Embryonic facial prominence (tissue), 1 donor: ENCODE measurements around the gene ESR2.

Source experiments
- DNase-seq: peaks from one replicate; pipeline ENCODE4 v3.0.0-alpha.2; 2016; ENCODE audit errors: extremely low spot score

The ESR2 gene

GRCh38 chr14:64266239-64266638 is 27.9 kb downstream of the ESR2 start:
- no peak for DNase-seq

GRCh38 chr14:64265222-64265621 is 28.9 kb downstream of the ESR2 start:
- DNase-seq: no peak

- no peak for DNase-seq
Measured at GRCh38 chr14:64260418-64260817, 33.8 kb downstream of the ESR2 start.

GRCh38 chr14:64255756-64256155 is 38.4 kb downstream of the ESR2 start:
- DNase-seq: no peak

- no peak for DNase-seq
Measured at GRCh38 chr14:64253672-64254071, 40.5 kb downstream of the ESR2 start.

- DNase-seq: no peak
Measured at GRCh38 chr14:64249363-64249762, 44.8 kb downstream of the ESR2 start.

GRCh38 chr14:64248689-64249088 is 45.5 kb downstream of the ESR2 start:
- no peak for DNase-seq

- no peak for DNase-seq
Measured at GRCh38 chr14:64247195-64247594, 47.0 kb downstream of the ESR2 start.

GRCh38 chr14:64246688-64247087 is 47.5 kb downstream of the ESR2 start:
- DNase-seq: no peak

GRCh38 chr14:64245491-64245890 is 48.7 kb downstream of the ESR2 start:
- DNase-seq: no peak

- no peak for DNase-seq
Measured at GRCh38 chr14:64244279-64244678, 49.9 kb downstream of the ESR2 start.

GRCh38 chr14:64238631-64239030 is 55.5 kb downstream of the ESR2 start:
- DNase-seq: no peak

GRCh38 chr14:64238049-64238448 is 56.1 kb downstream of the ESR2 start:
- no peak for DNase-seq

- no peak for DNase-seq
Measured at GRCh38 chr14:64235652-64236640, 58.2 kb downstream of the ESR2 start.

- no peak for DNase-seq
Measured at GRCh38 chr14:64234877-64235651, 59.1 kb downstream of the ESR2 start.

- no peak for DNase-seq
Measured at GRCh38 chr14:64233531-64234190, 60.5 kb downstream of the ESR2 start.

GRCh38 chr14:64232944-64233343 is 61.2 kb downstream of the ESR2 start:
- DNase-seq: no peak

- no peak for DNase-seq
Measured at GRCh38 chr14:64232095-64232838, 61.9 kb downstream of the ESR2 start.

- DNase-seq: no peak
Measured at GRCh38 chr14:64229489-64229888, 64.7 kb downstream of the ESR2 start.

- DNase-seq: no peak
Measured at GRCh38 chr14:64227856-64228255, 66.3 kb downstream of the ESR2 start.

- DNase-seq: no peak
Measured at GRCh38 chr14:64225151-64225757, 68.9 kb downstream of the ESR2 start.
